HG03025 (cell line): ENCODE data around the gene NABP2.
A peak's percentile ranks its signal among the peaks of the same experiment; 100 is the strongest.
"Not testable (repeated sequence)": the region's sequence is repeated elsewhere in the genome, so short reads cannot be mapped to it uniquely, and the experiment has no call there.

Experiments
- ATAC-seq: cut with Tn5 transposase; IDR thresholded peaks from one replicate; pipeline ENCODE4 v1.9.1; 2021; ENCODE audit warnings: mild to moderate bottlenecking, moderate library complexity; ENCODE audit not compliant: unreplicated experiment, low FRiP score

The NABP2 gene

GRCh38 chr12:56266693-56267442, 42.7 kb downstream of the NABP2 start, which contains the start of gene COQ10A:
COQ10A (plus strand) TSS chr12:56266942; CDS start chr12:56267119, 177 bp downstream.
- ATAC-seq = peak; percentile 71

DNA sequence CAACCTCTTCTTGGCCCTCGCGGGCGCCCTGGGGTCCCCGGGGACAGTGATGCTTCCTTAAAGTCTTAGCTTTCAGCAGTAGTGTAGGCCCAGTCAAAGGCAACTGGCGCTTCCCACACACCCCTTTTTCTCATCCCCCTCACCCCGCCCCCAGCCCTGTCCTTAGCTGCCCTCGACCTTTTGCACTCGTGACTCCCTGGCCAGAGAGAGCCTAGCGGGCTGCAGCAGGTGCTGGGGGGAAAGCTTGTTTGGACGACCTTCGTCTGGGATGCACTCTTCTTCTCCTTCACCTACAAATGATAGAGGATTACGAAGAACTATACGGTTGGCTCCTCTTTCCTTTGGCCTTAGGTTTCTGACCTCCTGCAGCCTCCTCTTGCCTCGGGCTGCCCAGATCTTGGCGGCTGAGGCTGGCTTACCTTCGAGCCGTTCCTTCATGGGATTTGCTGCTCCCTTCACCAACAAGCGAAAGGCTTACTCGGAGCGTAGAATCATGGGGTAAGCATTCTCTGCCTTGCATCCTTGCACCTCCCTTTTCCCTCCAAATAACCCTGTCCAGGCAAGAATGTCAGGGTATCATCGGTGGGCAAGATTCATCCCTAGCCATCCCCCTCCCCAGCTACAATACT, 43.4 kb downstream of the NABP2 start:
- peak; percentile 21 for ATAC-seq

GRCh38 chr12:56271031-56271430, 46.9 kb downstream of the NABP2 start:
- no peak for ATAC-seq

- ATAC-seq = not testable (repeated sequence)
Measured at GRCh38 chr12:56272468-56272867, 48.3 kb downstream of the NABP2 start.

DNA sequence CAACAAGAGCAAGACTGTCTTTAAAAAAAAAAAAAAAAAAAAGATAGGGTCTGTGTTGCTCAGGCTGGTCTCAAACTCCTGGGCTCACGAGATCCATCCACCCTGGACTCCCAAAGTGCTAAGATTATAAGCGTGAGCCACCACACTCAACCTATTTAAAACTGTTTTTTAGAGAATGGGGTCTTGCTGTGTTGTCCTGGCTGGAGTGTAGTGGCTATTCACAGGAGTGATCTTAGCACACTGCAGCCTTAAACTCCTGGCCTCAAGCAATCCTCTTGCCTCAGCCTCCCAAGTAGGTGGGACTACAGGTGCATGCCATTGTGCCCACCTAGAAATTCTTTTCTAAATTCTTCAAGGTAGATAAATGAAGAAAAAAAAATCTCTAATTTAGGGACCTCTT, 50.2 kb downstream of the NABP2 start:
- no peak for ATAC-seq

- no peak for ATAC-seq
Measured at GRCh38 chr12:56278905-56279304, 54.8 kb downstream of the NABP2 start.
